IMR-90 (cell line): ENCODE measurements around the gene OPCML. TPM values are rescaled to one million over a fixed set of nuclear protein-coding genes. Genes with fewer than 3 reads are reported as not detected.

Experiments
- ATAC-seq: fragments of 200-7000 bp; cut with Tn5 transposase; 2 replicates; pipeline ENCODE4 v1.9.1; 2020; ENCODE audit warnings: low read depth, mild to moderate bottlenecking, moderate library complexity
- BruUV-seq: library from RNA; stranded (reverse); fragments of 400-500 nt; replicated peaks from 2 replicates; lab custom pipeline; 2021; lab: Mats Ljungman, UMichigan
- CTCF ChIA-PET: fragments of 300-600 bp; formaldehyde crosslinking; extraction: SDS; loops from one replicate; lab custom pipeline; 2021; ENCODE audit warnings: antibody characterized with exemption; lab: Yijun Ruan, JAX
- POLR2A ChIA-PET: fragments of 300-600 bp; sonication (Branson Sonifier 250); formaldehyde crosslinking; loops from one replicate; lab custom pipeline; 2022; ENCODE audit warnings: antibody characterized with exemption; ENCODE audit not compliant: unreplicated experiment; lab: Charles Lee
- DNase-seq: peaks from one replicate; pipeline ENCODE4 v3.0.0; 2013
- H2AFZ ChIP-seq: replicated peaks from 2 replicates; pipeline ENCODE3; 2013; ENCODE audit warnings: low read length, mild to moderate bottlenecking; ENCODE audit not compliant: poor library complexity
- H2AK5ac ChIP-seq: 2 replicates; pipeline ENCODE4 v1.6.1; 2013; ENCODE audit warnings: low read depth, low read length, inconsistent platforms
- H2AK9ac ChIP-seq: replicated peaks from 2 replicates; pipeline ENCODE3; 2013; ENCODE audit warnings: mild to moderate bottlenecking, low read depth, low read length, moderate library complexity; ENCODE audit not compliant: poor library complexity
- H2BK120ac ChIP-seq: 2 replicates; pipeline ENCODE4 v1.6.1; 2013; ENCODE audit warnings: low read depth, low read length, inconsistent platforms
- H2BK15ac ChIP-seq: 3 replicates; pipeline ENCODE4 v1.6.1; 2013; ENCODE audit warnings: low read depth, low read length, inconsistent platforms
- H2BK20ac ChIP-seq: 2 replicates; pipeline ENCODE4 v1.6.1; 2013; ENCODE audit warnings: low read depth, mild to moderate bottlenecking, inconsistent platforms, low read length, moderate library complexity
- H2BK5ac ChIP-seq: 2 replicates; pipeline ENCODE4 v1.6.1; 2013; ENCODE audit warnings: mild to moderate bottlenecking, low read depth, low read length, inconsistent platforms; ENCODE audit not compliant: poor library complexity, severe bottlenecking
- H3K14ac ChIP-seq: replicated peaks from 2 replicates; pipeline ENCODE4 v1.6.1; 2013; ENCODE audit warnings: low read depth, low read length, inconsistent platforms
- H3K18ac ChIP-seq: 2 replicates; pipeline ENCODE4 v1.6.1; 2013; ENCODE audit warnings: low read depth, low read length, control low read depth
- H3K23ac ChIP-seq: 2 replicates; pipeline ENCODE4 v1.6.1; 2013; ENCODE audit warnings: low read depth, low read length, inconsistent platforms
- H3K27ac ChIP-seq: 2 replicates; pipeline ENCODE4 v1.5.1; 2013; ENCODE audit warnings: mild to moderate bottlenecking, control low read depth, low read length; ENCODE audit not compliant: insufficient read depth
- H3K27me3 ChIP-seq: 2 replicates; pipeline ENCODE4 v1.6.1; 2013; ENCODE audit warnings: low read length; ENCODE audit not compliant: control insufficient read depth, insufficient read depth
- H3K36me3 ChIP-seq: 2 replicates; pipeline ENCODE4 v1.6.1; 2013; ENCODE audit warnings: low read length, mixed read lengths; ENCODE audit not compliant: control insufficient read depth, insufficient read depth
- H3K4ac ChIP-seq: 2 replicates; pipeline ENCODE4 v1.6.1; 2013; ENCODE audit warnings: low read depth, low read length, inconsistent platforms
- H3K4me1 ChIP-seq: 2 replicates; pipeline ENCODE4 v1.6.1; 2013; ENCODE audit warnings: low read length, mixed read lengths; ENCODE audit not compliant: control insufficient read depth, insufficient read depth
- H3K4me2 ChIP-seq: 2 replicates; pipeline ENCODE4 v1.6.1; 2013; ENCODE audit warnings: low read depth, mild to moderate bottlenecking, control low read depth, low read length, moderate library complexity
- H3K4me3 ChIP-seq: 2 replicates; pipeline ENCODE4 v1.5.1; 2013; ENCODE audit warnings: low read depth, mild to moderate bottlenecking, control low read depth, low read length, moderate library complexity; ENCODE audit not compliant: insufficient read depth
- H3K56ac ChIP-seq: 2 replicates; pipeline ENCODE4 v1.6.1; 2013; ENCODE audit warnings: low read length, inconsistent platforms; ENCODE audit not compliant: insufficient read depth; ENCODE audit errors: extremely low read depth
- H3K79me1 ChIP-seq, 2 experiments: 2 replicates each; pipeline ENCODE4 v1.6.1; 2013; ENCODE audit warnings: low read length in 2 of 2, inconsistent platforms in 1 of 2, low read depth in 1 of 2
- H3K9ac ChIP-seq: 2 replicates; pipeline ENCODE4 v1.6.1; 2013; ENCODE audit warnings: low read depth, low read length, control low read depth
- H3K9me1 ChIP-seq: 2 replicates; pipeline ENCODE4 v1.6.1; 2013; ENCODE audit warnings: low read length, inconsistent platforms; ENCODE audit not compliant: insufficient read depth
- H3K9me3 ChIP-seq: 2 replicates; pipeline ENCODE4 v1.6.1; 2013; ENCODE audit warnings: low read length; ENCODE audit not compliant: control insufficient read depth, insufficient read depth
- H4K20me1 ChIP-seq: 2 replicates; pipeline ENCODE4 v1.6.1; 2013; ENCODE audit warnings: low read length, inconsistent platforms; ENCODE audit not compliant: insufficient read depth
- H4K5ac ChIP-seq: 2 replicates; pipeline ENCODE4 v1.6.1; 2013; ENCODE audit warnings: mild to moderate bottlenecking, low read depth, low read length, control low read depth
- H4K8ac ChIP-seq, 2 experiments: 2 replicates each; pipeline ENCODE4 v1.6.1; 2013; ENCODE audit warnings: low read depth in 2 of 2, low read length in 2 of 2, control low read depth in 1 of 2, inconsistent platforms in 1 of 2
- H4K91ac ChIP-seq: 2 replicates; pipeline ENCODE4 v1.6.1; 2013; ENCODE audit warnings: low read depth, low read length, inconsistent platforms; ENCODE audit not compliant: insufficient read depth
- CEBPB ChIP-seq: IDR thresholded peaks from 2 replicates; pipeline ENCODE4 v1.6.1; 2012; ENCODE audit warnings: low read depth, low read length, improper control_type of control experiment
- RCOR1 ChIP-seq: IDR thresholded peaks from 2 replicates; pipeline ENCODE4 v1.6.1; 2012; ENCODE audit warnings: mild to moderate bottlenecking, low read length, improper control_type of control experiment; ENCODE audit not compliant: insufficient replicate concordance
- WGBS, 2 experiments: methylation state at CpG; one replicate each; pipeline versions ENCODE4 v1.1.5 to v1.1.7; 2013; ENCODE audit warnings: missing lambda C conversion rate in 2 of 2; ENCODE audit not compliant: insufficient read length in 1 of 2; ENCODE audit errors: extremely low coverage in 2 of 2; 5-methylcytosine and 5-hydroxymethylcytosine counted together
- dilution Hi-C: fragments of 300-500 bp; cut with HindIII; formaldehyde crosslinking; loops from one replicate; pipeline ENCODE4 v1.14.3; 2018; ENCODE audit warnings: low sequenced_read_pairs; ENCODE audit not compliant: unreplicated experiment
- in situ Hi-C: fragments of 300-500 bp; cut with MboI; formaldehyde crosslinking; loops from 3 replicates; pipeline ENCODE4 v1.14.3; 2019; ENCODE audit warnings: low sequenced_read_pairs, inconsistent platforms, mixed read lengths
- intact Hi-C: fragments of 100-400 bp; cut with micrococcal nuclease; formaldehyde crosslinking; loops from 2 replicates; pipeline ENCODE4 v1.10.0; 2022
- polyA plus RNA-seq, 3 experiments: library from polyadenylated mRNA; depleted of rRNA; stranded (reverse); fragments of >200 nt; gene quantifications; 2 replicates each; pipeline ENCODE4 v1.2.3, GENCODE V29; 2012; ENCODE audit warnings: low replicate concordance in 1 of 3
- total RNA-seq: library from RNA; depleted of rRNA; stranded (reverse); fragments of >200 nt; gene quantifications from 2 replicates; pipeline ENCODE4 v1.2.3, GENCODE V29; 2012

OPCML gene
- total and polyA plus RNA-seq, 2 of the 4 experiments (the other 2 are of a cell fraction), result under 0.01 to 2.6 TPM

DNA sequence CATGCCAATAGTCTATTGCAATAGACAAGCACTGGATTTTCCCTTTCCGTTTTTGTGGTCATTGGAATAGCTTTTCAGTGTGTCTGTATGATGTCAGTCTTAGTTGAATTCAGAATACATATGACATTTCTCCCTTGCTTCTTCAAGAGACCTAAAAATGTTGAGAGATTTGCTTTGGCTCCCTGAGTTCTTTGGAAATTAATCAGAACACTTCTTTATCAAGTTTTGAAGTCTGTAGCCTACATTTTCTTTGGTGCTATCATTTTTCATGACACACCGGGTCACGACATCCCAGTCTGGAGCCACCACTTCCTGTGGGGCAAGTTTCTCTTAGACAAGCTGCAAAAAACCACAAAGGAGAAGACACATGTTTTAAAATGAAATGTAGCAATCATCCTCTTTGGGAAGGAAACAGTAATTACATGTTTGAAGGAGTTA, 847.1 kb downstream of the OPCML start:
- no peak overlapping the region for H3K18ac ChIP-seq
- H3K4ac ChIP-seq, result no peak overlapping the region
- dilution Hi-C loops (no loop called here), intact Hi-C loops (no loop called here), in situ Hi-C loops (no loop called here)
- no peak for TF ChIP-seq RCOR1
- TF ChIP-seq CEBPB, result peak; percentile 53; the same call in 1 of the 2 replicates
- no TSS peak for BruUV-seq
- H2AK5ac ChIP-seq, result no peak overlapping the region
- no peak overlapping the region for H2AFZ ChIP-seq
- no peak overlapping the region for H2BK5ac ChIP-seq
- H3K79me1 ChIP-seq, result no peaks in the 10 kb centered on the region
- no peak overlapping the region for H4K5ac ChIP-seq
- H2BK20ac ChIP-seq, result no peak overlapping the region
- H3K9ac ChIP-seq, result no peak overlapping the region
- no CpG with 5 or more reads among the region's 3 CpGs for WGBS, 2 experiments
- H2BK120ac ChIP-seq, result no peak overlapping the region
- ChIA-PET POLR2A (no interaction called here), CTCF (interaction anchor here (0.9 kb wide), 1 partner anchor 10 kb away, joined by 4 read pairs; no protein-coding TSS in a partner anchor)
- H3K14ac ChIP-seq, result no peak overlapping the region
- DNase-seq (peak; percentile 62), ATAC-seq (no peak)
- H4K91ac ChIP-seq, result no peak overlapping the region
- H3K23ac ChIP-seq, result no peak overlapping the region
- no peak overlapping the region for H3K4me2 ChIP-seq
- H4K8ac ChIP-seq, result no peak overlapping the region
- no peaks in the 10 kb centered on the region for H3K9me3 ChIP-seq
- no peaks in the 10 kb centered on the region for H3K27me3 ChIP-seq
- no peak overlapping the region for H3K56ac ChIP-seq
- H3K4me1 ChIP-seq, result no peaks in the 10 kb centered on the region
- H3K4me3 ChIP-seq, result no peak overlapping the region
- H3K9me1 ChIP-seq, result no peaks in the 10 kb centered on the region
- no peak overlapping the region for H2BK15ac ChIP-seq
- H3K36me3 ChIP-seq, result no peaks in the 10 kb centered on the region
- no peak overlapping the region for H3K27ac ChIP-seq
- no peaks in the 10 kb centered on the region for H4K20me1 ChIP-seq
- no peak overlapping the region for H2AK9ac ChIP-seq
